Nephron progenitor cell (in vitro differentiated cells): Measurements from ENCODE around the gene CHN2.

Experiments
- DNase-seq: peaks from one replicate; pipeline ENCODE4 v3.0.0; 2021
- H3K27ac Mint-ChIP-seq: 2 replicates; pipeline ENCODE4 v1.8.0; 2021; ENCODE audit warnings: mild to moderate bottlenecking, moderate library complexity, mixed read lengths
- H3K27me3 Mint-ChIP-seq: 2 replicates; pipeline ENCODE4 v1.8.0; 2021; ENCODE audit warnings: mild to moderate bottlenecking, low read depth, mixed read lengths; ENCODE audit not compliant: poor library complexity
- H3K36me3 Mint-ChIP-seq: 2 replicates; pipeline ENCODE4 v1.8.0; 2021; ENCODE audit warnings: low read depth, mixed read lengths
- H3K4me1 Mint-ChIP-seq: 2 replicates; pipeline ENCODE4 v1.8.0; 2021; ENCODE audit warnings: mixed read lengths
- H3K4me3 Mint-ChIP-seq: 2 replicates; pipeline ENCODE4 v1.8.0; 2021; ENCODE audit warnings: mild to moderate bottlenecking, moderate library complexity, mixed read lengths
- H3K9me3 Mint-ChIP-seq: 2 replicates; pipeline ENCODE4 v1.8.0; 2021; ENCODE audit warnings: mild to moderate bottlenecking, moderate library complexity, mixed read lengths
- CTCF ChIP-seq: fragments of 200-600 bp; sonication (generic); IDR thresholded peaks from 2 replicates; pipeline ENCODE4 v1.5.0; 2021; ENCODE audit warnings: antibody characterized with exemption

CHN2 gene

GRCh38 chr7:29424295-29424983 lies 229.9 kb downstream of the CHN2 start:
- peaks cover 9% of the 10 kb centered on the region for H3K4me1 Mint-ChIP-seq
- no peak for TF ChIP-seq CTCF
- no peak overlapping the region for H3K4me3 Mint-ChIP-seq
- H3K27me3 Mint-ChIP-seq: peaks cover 5% of the 10 kb centered on the region
- no peak for DNase-seq
- H3K9me3 Mint-ChIP-seq: no peaks in the 10 kb centered on the region
- no peak overlapping the region for H3K27ac Mint-ChIP-seq
- H3K36me3 Mint-ChIP-seq: no peaks in the 10 kb centered on the region

GRCh38 chr7:29424984-29425309 lies 230.4 kb downstream of the CHN2 start:
- H3K9me3 Mint-ChIP-seq: no peaks in the 10 kb centered on the region
- DNase-seq: no peak
- peaks cover 5% of the 10 kb centered on the region for H3K27me3 Mint-ChIP-seq
- H3K27ac Mint-ChIP-seq: no peak overlapping the region
- H3K36me3 Mint-ChIP-seq: no peaks in the 10 kb centered on the region
- peaks cover 9% of the 10 kb centered on the region for H3K4me1 Mint-ChIP-seq
- no peak overlapping the region for H3K4me3 Mint-ChIP-seq
- no peak for TF ChIP-seq CTCF

- DNase-seq: no peak
- no peaks in the 10 kb centered on the region for H3K36me3 Mint-ChIP-seq
- H3K27me3 Mint-ChIP-seq: peaks cover 4% of the 10 kb centered on the region
- H3K4me1 Mint-ChIP-seq: peaks cover 9% of the 10 kb centered on the region
- H3K27ac Mint-ChIP-seq: no peak overlapping the region
- no peaks in the 10 kb centered on the region for H3K9me3 Mint-ChIP-seq
- TF ChIP-seq CTCF: no peak
- no peak overlapping the region for H3K4me3 Mint-ChIP-seq
These were observed 232.0 kb downstream of the CHN2 start for GRCh38 chr7:29426587-29426986.

GRCh38 chr7:29429401-29429800 lies 234.8 kb downstream of the CHN2 start:
- no peak for DNase-seq
- peaks cover 9% of the 10 kb centered on the region for H3K4me1 Mint-ChIP-seq
- H3K36me3 Mint-ChIP-seq: no peaks in the 10 kb centered on the region
- no peak overlapping the region for H3K4me3 Mint-ChIP-seq
- no peaks in the 10 kb centered on the region for H3K9me3 Mint-ChIP-seq
- no peak for TF ChIP-seq CTCF
- no peak overlapping the region for H3K27ac Mint-ChIP-seq
- H3K27me3 Mint-ChIP-seq: peaks cover 3% of the 10 kb centered on the region

GRCh38 chr7:29430279-29430949 lies 235.8 kb downstream of the CHN2 start:
- no peaks in the 10 kb centered on the region for H3K9me3 Mint-ChIP-seq
- no peak overlapping the region for H3K27ac Mint-ChIP-seq
- H3K27me3 Mint-ChIP-seq: peaks cover 3% of the 10 kb centered on the region
- peaks cover 4% of the 10 kb centered on the region for H3K4me1 Mint-ChIP-seq
- H3K4me3 Mint-ChIP-seq: no peak overlapping the region
- H3K36me3 Mint-ChIP-seq: no peaks in the 10 kb centered on the region
- DNase-seq: no peak
- TF ChIP-seq CTCF: no peak

- peaks cover 3% of the 10 kb centered on the region for H3K4me1 Mint-ChIP-seq
- no peak for TF ChIP-seq CTCF
- no peak for DNase-seq
- H3K27ac Mint-ChIP-seq: no peak overlapping the region
- H3K27me3 Mint-ChIP-seq: peaks cover 3% of the 10 kb centered on the region
- no peaks in the 10 kb centered on the region for H3K9me3 Mint-ChIP-seq
- no peaks in the 10 kb centered on the region for H3K36me3 Mint-ChIP-seq
- no peak overlapping the region for H3K4me3 Mint-ChIP-seq
These were observed 237.1 kb downstream of the CHN2 start for GRCh38 chr7:29431686-29432085.
